ENCODE measurements around the gene CACNA1E.

CACNA1E gene

GRCh38 chr1:181483285-181484195, at the start of gene CACNA1E:
Gene CACNA1E (plus strand): TSS chr1:181483517. CDS start chr1:181483745, 228 bp downstream.
- no peak within 1 kb of the TSS for H3K27ac ChIP-seq
- no peak for TF ChIP-seq ZFX (IDR thresholded peaks at IDR 0.05)
- TF ChIP-seq, protein P1, sequence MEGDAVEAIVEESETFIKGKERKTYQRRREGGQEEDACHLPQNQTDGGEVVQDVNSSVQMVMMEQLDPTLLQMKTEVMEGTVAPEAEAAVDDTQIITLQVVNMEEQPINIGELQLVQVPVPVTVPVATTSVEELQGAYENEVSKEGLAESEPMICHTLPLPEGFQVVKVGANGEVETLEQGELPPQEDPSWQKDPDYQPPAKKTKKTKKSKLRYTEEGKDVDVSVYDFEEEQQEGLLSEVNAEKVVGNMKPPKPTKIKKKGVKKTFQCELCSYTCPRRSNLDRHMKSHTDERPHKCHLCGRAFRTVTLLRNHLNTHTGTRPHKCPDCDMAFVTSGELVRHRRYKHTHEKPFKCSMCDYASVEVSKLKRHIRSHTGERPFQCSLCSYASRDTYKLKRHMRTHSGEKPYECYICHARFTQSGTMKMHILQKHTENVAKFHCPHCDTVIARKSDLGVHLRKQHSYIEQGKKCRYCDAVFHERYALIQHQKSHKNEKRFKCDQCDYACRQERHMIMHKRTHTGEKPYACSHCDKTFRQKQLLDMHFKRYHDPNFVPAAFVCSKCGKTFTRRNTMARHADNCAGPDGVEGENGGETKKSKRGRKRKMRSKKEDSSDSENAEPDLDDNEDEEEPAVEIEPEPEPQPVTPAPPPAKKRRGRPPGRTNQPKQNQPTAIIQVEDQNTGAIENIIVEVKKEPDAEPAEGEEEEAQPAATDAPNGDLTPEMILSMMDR (conservative IDR thresholded peaks at IDR 0.05) = no peak

DNA sequence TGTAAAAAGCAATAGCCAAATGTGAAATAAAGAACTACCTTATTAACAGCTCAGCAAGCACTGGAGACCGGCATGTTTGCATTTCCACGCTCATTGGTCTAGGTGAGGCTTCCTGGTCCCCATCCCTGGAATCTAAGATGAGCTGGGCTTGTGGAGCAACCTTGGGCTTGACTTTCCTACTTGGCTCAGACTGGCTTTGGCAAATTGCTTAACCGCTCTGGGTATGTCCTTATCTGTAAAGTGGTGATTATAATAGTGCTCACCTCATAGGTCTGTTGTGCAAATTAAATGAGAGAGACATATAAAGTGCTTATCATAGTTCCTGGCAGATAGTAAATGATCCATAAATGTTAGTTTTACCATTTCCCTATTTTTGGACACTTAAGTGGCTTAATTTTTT, 49.4 kb upstream of the CACNA1E start:
- TF ChIP-seq, protein P1 (conservative IDR thresholded peaks at IDR 0.05) = no peak
- no peak for TF ChIP-seq ZFX (IDR thresholded peaks at IDR 0.05)
- no peak overlapping the region for H3K27ac ChIP-seq

GRCh38 chr1:181438013-181438412, 45.3 kb upstream of the CACNA1E start:
- TF ChIP-seq, protein P1 (conservative IDR thresholded peaks at IDR 0.05) = no peak
- TF ChIP-seq ZFX (IDR thresholded peaks at IDR 0.05) = no peak
- H3K27ac ChIP-seq = no peak overlapping the region

- TF ChIP-seq, protein P1 (conservative IDR thresholded peaks at IDR 0.05) = no peak
- no peak for TF ChIP-seq ZFX (IDR thresholded peaks at IDR 0.05)
- H3K27ac ChIP-seq = no peak overlapping the region
These were observed 42.8 kb upstream of the CACNA1E start for GRCh38 chr1:181440510-181440909.

DNA sequence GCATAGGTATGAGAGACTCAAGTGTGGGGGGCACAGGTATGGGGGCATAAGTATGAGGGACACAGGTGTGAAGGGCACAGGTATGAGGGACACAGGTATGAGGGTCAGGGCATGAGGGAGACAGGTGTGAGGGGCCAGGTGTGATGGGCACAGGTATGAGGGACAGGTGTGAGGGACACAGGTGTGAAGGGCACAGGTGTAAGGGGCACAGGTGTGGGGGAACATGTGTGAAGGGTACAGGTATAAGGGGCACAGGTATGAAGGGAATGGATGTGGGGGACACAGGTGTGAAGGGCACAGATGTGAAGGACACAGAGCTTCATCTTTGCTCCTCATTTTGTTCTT, 41.2 kb upstream of the CACNA1E start:
- H3K27ac ChIP-seq = no peak overlapping the region
- TF ChIP-seq, protein P1 (conservative IDR thresholded peaks at IDR 0.05) = no peak
- TF ChIP-seq ZFX (IDR thresholded peaks at IDR 0.05) = no peak

DNA sequence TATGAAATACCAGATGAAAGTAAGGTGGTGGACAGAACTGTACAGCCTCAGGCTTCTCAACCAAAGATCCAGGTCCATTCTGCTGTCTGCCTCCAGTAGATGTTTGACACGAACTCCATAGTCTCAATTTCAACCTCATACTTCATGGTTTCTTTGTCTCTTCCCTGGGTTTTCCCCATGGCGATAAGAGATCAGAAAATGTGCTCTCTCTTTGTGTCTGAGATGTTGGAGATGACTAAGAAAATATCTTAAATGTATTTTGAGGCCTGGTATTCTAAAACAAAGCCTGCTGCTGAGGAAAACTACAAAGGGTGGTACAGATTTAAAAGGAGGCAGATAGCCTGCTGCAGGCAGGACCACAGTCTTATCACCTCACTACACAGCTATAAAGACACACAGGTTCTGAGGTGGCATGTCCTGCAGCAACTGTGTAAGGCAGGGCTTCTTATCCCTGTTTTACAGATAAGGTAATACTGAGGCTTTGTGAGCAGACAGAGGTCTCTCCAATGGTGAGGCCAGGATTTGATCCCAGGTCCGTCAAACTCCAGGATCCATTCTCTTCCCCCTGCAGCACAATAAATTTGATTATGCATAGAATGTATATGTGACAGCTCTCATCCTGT, 40.0 kb upstream of the CACNA1E start:
- no peak overlapping the region for H3K27ac ChIP-seq
- no peak for TF ChIP-seq ZFX (IDR thresholded peaks at IDR 0.05)
- TF ChIP-seq, protein P1 (conservative IDR thresholded peaks at IDR 0.05) = no peak

- H3K27ac ChIP-seq = no peak overlapping the region
- TF ChIP-seq, protein P1 (conservative IDR thresholded peaks at IDR 0.05) = no peak
- TF ChIP-seq ZFX (IDR thresholded peaks at IDR 0.05) = no peak
These were observed 37.9 kb upstream of the CACNA1E start for GRCh38 chr1:181445436-181445835.
